WTC11 (cell line): ENCODE measurements around the gene ZFAND5. TPM values are rescaled to one million over a fixed set of nuclear protein-coding genes. Genes with fewer than 3 reads are reported as not detected.
A peak's percentile ranks its signal among the peaks of the same experiment; 100 is the strongest.

Source experiments
- ATAC-seq: fragments of 200-7000 bp; cut with Tn5 transposase; 2 replicates; pipeline ENCODE4 v1.10.0; 2021; ENCODE audit warnings: mild to moderate bottlenecking, moderate library complexity
- CTCF ChIA-PET: fragments of 300-600 bp; sonication (Branson Sonifier 250); formaldehyde crosslinking; loops from one replicate; lab custom pipeline; 2021; ENCODE audit warnings: antibody characterized with exemption; lab: Charles Lee
- POLR2A ChIA-PET: fragments of 350-600 bp; sonication (Branson Sonifier 250); formaldehyde crosslinking; loops from one replicate; lab custom pipeline; 2021; ENCODE audit warnings: antibody characterized with exemption; lab: Charles Lee
- DNase-seq: peaks from one replicate; pipeline ENCODE4 v3.0.0; 2021; ENCODE audit warnings: low spot score
- H3K27ac Mint-ChIP-seq: 2 replicates; pipeline ENCODE4 v1.8.0; 2021; ENCODE audit warnings: mixed read lengths
- H3K27me3 Mint-ChIP-seq: 2 replicates; pipeline ENCODE4 v1.8.0; 2021; ENCODE audit warnings: low read depth, mild to moderate bottlenecking, moderate library complexity, mixed read lengths
- H3K36me3 Mint-ChIP-seq: 2 replicates; pipeline ENCODE4 v1.8.0; 2021; ENCODE audit warnings: mixed read lengths
- H3K4me1 Mint-ChIP-seq: 2 replicates; pipeline ENCODE4 v1.8.0; 2022; ENCODE audit warnings: mixed read lengths
- H3K4me3 Mint-ChIP-seq: 2 replicates; pipeline ENCODE4 v1.8.0; 2021; ENCODE audit warnings: mild to moderate bottlenecking, moderate library complexity, mixed read lengths
- H3K9me3 Mint-ChIP-seq: 2 replicates; pipeline ENCODE4 v1.8.0; 2021; ENCODE audit warnings: mixed read lengths
- AR ChIP-seq: fragments of 250-450 bp; sonication (Bioruptor Pico); IDR thresholded peaks from 2 replicates; pipeline ENCODE4 v1.9.0; 2021; ENCODE audit warnings: mild to moderate bottlenecking
- CREB1 ChIP-seq: sonication (generic); formaldehyde crosslinking; IDR thresholded peaks from 2 replicates; pipeline ENCODE4 v1.8.0; 2023; ENCODE audit warnings: mild to moderate bottlenecking, missing genetic modification reagents
- CTCF ChIP-seq: fragments of 200-600 bp; IDR thresholded peaks from 2 replicates; pipeline ENCODE4 v1.8.0; 2022; ENCODE audit warnings: antibody characterized with exemption
- EMX1 ChIP-seq: fragments of 250-450 bp; sonication (Bioruptor Pico); IDR thresholded peaks from 2 replicates; pipeline ENCODE4 v1.8.0; 2021; ENCODE audit warnings: mild to moderate bottlenecking
- GTF2I ChIP-seq: fragments of 250-450 bp; sonication (Bioruptor Pico); conservative IDR thresholded peaks from 2 replicates; pipeline ENCODE4 v1.4.0; 2021; ENCODE audit warnings: mild to moderate bottlenecking
- HMGA2 ChIP-seq: fragments of 250-450 bp; sonication (Bioruptor Pico); IDR thresholded peaks from 2 replicates; pipeline ENCODE4 v1.4.0; 2021; ENCODE audit warnings: mild to moderate bottlenecking, moderate library complexity
- MAX ChIP-seq: sonication (generic); formaldehyde crosslinking; IDR thresholded peaks from 2 replicates; pipeline ENCODE4 v1.8.0; 2022; ENCODE audit warnings: mild to moderate bottlenecking, missing genetic modification reagents
- MXD4 ChIP-seq: fragments of 250-450 bp; sonication (Bioruptor Pico); IDR thresholded peaks from 2 replicates; pipeline ENCODE4 v1.8.0; 2021; ENCODE audit warnings: mild to moderate bottlenecking, moderate library complexity, borderline replicate concordance
- NFATC4 ChIP-seq: fragments of 250-450 bp; sonication (Bioruptor Pico); IDR thresholded peaks from 2 replicates; pipeline ENCODE4 v1.9.0; 2021; ENCODE audit warnings: mild to moderate bottlenecking
- NR2C2 ChIP-seq: sonication (generic); formaldehyde crosslinking; IDR thresholded peaks from 2 replicates; pipeline ENCODE4 v1.8.0; 2022; ENCODE audit warnings: mild to moderate bottlenecking, missing genetic modification reagents
- RELA ChIP-seq: sonication (generic); formaldehyde crosslinking; IDR thresholded peaks from 2 replicates; pipeline ENCODE4 v1.8.1; 2022; ENCODE audit warnings: missing genetic modification reagents, mild to moderate bottlenecking, borderline replicate concordance
- RORB ChIP-seq: fragments of 250-450 bp; sonication (Bioruptor Pico); IDR thresholded peaks from 2 replicates; pipeline ENCODE4 v1.9.0; 2021; ENCODE audit warnings: mild to moderate bottlenecking
- ZNF396 ChIP-seq: fragments of 250-450 bp; sonication (Bioruptor Pico); IDR thresholded peaks from 2 replicates; pipeline ENCODE4 v1.8.0; 2021; ENCODE audit warnings: mild to moderate bottlenecking, moderate library complexity, borderline replicate concordance
- ZNF512 ChIP-seq: sonication (generic); formaldehyde crosslinking; IDR thresholded peaks from 2 replicates; pipeline ENCODE4 v1.8.1; 2022; ENCODE audit warnings: missing genetic modification reagents, borderline replicate concordance
- ZNF532 ChIP-seq: fragments of 250-450 bp; sonication (Bioruptor Pico); IDR thresholded peaks from 2 replicates; pipeline ENCODE4 v1.9.0; 2021; ENCODE audit warnings: mild to moderate bottlenecking, borderline replicate concordance
- total RNA-seq: library from RNA; stranded (reverse); gene quantifications from 3 replicates; pipeline ENCODE4 v1.2.3, GENCODE V29; 2021
- TF ChIP-seq, protein P1 (sequence below): sonication (generic); formaldehyde crosslinking; IDR thresholded peaks from 2 replicates; pipeline ENCODE4 v1.8.0; 2022; ENCODE audit warnings: mild to moderate bottlenecking, missing genetic modification reagents
- TF ChIP-seq, protein P2 (sequence below): sonication (generic); formaldehyde crosslinking; conservative IDR thresholded peaks from 2 replicates; pipeline ENCODE4 v1.8.1; 2022; ENCODE audit warnings: mild to moderate bottlenecking, missing genetic modification reagents
- TF ChIP-seq, protein P3 (sequence below): sonication (generic); formaldehyde crosslinking; IDR thresholded peaks from 2 replicates; pipeline ENCODE4 v1.8.0; 2023; ENCODE audit warnings: missing genetic modification reagents

The ZFAND5 gene
- total RNA-seq, 1 experiment from 2014 or later, result 137 TPM

DNA sequence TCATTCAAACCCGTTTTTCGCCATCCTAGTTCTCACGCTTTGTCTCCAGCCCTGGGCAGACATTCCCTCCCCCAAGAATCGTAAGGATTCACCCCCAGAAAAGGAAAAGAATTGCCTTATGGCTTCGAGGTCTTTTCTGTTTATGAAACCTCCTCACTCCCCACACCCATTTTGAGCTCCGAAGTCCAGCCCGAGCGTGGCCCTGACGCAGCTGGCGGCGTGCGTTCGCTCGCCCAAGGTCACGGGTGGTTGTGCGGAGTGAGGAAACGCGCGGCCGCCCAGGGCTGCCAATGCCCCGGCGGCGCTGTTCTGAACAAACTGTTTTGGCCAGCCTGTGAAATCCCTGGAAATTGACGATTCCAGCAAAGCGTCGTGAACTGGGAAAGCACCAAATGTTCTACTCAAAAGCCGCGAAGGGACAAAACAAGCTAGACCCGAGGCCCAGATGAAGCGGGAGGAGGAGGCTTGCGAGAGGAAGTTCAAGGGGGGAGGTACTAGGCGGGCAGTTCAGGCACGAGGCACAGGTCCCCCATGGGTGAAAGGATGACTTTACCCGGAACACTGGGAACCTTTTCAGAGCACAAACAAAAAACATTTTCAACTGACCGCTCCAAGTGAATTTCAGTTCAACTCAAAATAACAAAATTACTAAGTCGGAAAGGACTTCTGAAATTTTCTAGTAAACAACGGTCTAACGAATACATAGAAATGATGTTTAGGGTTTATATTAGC, 683 bp upstream of the ZFAND5 start:
- H3K27me3 Mint-ChIP-seq, result no peaks in the 10 kb centered on the region
- ChIA-PET CTCF (interaction anchor here (1.1 to 1.8 kb wide), 5 partner anchors 18 to 456 kb away, joined by 3 to 5 read pairs (median 3); no protein-coding TSS in a partner anchor), POLR2A (interaction anchor here (0.6 to 1.8 kb wide), 16 partner anchors 9 to 456 kb away, joined by 3 to 7 read pairs (median 4); partner anchors contain the start of genes ABHD17B and C9orf85)
- peaks cover 36% of the 10 kb centered on the region for H3K4me1 Mint-ChIP-seq
- ATAC-seq, result peak; percentile 53
- H3K36me3 Mint-ChIP-seq, result peaks cover 26% of the 10 kb centered on the region
- H3K27ac Mint-ChIP-seq, result peak overlapping the region; percentile 99
- peak; percentile 47 for DNase-seq
- no peaks in the 10 kb centered on the region for H3K9me3 Mint-ChIP-seq
- peak overlapping the region; percentile 86 for H3K4me3 Mint-ChIP-seq
- TF ChIP-seq ZNF512 (CRISPR knock-in tag) (no peak), ZNF532 (CRISPR knock-in tag) (0 out of 2 replicates have a peak, but pooled peaks have one; percentile 2), EMX1 (0 out of 2 replicates have a peak, but pooled peaks have one; percentile 8), NFATC4 (CRISPR knock-in tag) (peak; percentile 16; the same call in 1 of the 2 replicates), MAX (CRISPR knock-in tag) (peak; percentile 56)
- TF ChIP-seq, all 79 proteins: peak for 4

DNA sequence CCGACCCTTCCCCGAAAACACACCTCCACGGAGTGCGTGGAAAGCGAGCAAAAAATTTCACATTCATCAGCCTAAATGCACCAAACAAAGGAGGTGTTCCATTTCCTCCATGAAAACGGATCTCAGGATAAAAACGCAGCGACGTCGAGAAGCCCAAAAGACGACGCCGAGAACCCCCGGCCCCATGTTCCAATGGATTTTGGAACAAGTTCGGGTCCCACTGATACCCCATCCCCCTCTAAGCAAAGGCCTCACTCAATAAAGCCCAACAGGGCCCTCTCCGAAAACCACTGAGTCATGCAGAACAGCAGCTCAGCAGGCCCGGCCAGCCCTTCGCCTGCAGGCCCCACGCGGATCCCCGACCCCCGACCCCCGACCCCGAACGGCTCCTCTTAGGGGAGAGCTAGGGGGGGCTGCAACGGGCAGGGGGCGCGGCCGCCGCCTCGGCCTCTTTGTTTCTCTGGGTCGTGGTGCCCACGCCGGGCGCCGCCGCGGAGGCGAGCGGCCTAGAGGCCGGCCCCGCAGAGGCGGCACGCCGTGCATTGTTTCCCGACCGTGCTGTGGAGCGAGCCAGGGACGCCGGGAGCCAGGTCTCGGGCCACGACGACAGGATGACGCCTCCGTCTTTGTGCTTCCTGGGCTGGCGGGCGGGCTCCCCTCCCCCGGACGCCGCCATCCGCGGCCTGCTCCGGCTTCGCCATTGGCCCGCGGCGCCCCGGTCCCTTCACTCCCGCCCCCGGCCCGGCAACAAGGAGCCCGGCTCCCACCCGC, 915 bp downstream of the ZFAND5 start:
- Mint-ChIP-seq H3K36me3 (peaks cover 42% of the 10 kb centered on the region), H3K9me3 (no peaks in the 10 kb centered on the region), H3K27me3 (no peaks in the 10 kb centered on the region), H3K4me3 (peak overlapping the region; percentile 95), H3K27ac (peak overlapping the region; percentile 97), H3K4me1 (peaks cover 46% of the 10 kb centered on the region)
- CTCF ChIA-PET, result interaction anchor here (1.6 kb wide), 1 partner anchor 458 kb away, joined by 4 read pairs; no protein-coding TSS in a partner anchor
- DNase-seq (peak; percentile 41), ATAC-seq (0 out of 2 replicates have a peak, but pooled peaks have one; percentile 1)
- POLR2A ChIA-PET, result interaction anchor here (0.7 to 1.8 kb wide), 2 partner anchors 8 to 234 kb away, joined by 4 to 7 read pairs; no protein-coding TSS in a partner anchor
- no peak for TF ChIP-seq AR (CRISPR knock-in tag)
- TF ChIP-seq, protein P1, sequence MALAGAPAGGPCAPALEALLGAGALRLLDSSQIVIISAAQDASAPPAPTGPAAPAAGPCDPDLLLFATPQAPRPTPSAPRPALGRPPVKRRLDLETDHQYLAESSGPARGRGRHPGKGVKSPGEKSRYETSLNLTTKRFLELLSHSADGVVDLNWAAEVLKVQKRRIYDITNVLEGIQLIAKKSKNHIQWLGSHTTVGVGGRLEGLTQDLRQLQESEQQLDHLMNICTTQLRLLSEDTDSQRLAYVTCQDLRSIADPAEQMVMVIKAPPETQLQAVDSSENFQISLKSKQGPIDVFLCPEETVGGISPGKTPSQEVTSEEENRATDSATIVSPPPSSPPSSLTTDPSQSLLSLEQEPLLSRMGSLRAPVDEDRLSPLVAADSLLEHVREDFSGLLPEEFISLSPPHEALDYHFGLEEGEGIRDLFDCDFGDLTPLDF, result no peak
- TF ChIP-seq, protein P2, sequence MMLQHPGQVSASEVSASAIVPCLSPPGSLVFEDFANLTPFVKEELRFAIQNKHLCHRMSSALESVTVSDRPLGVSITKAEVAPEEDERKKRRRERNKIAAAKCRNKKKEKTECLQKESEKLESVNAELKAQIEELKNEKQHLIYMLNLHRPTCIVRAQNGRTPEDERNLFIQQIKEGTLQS (CRISPR knock-in tag), result no peak
- no peak for TF ChIP-seq CREB1 (CRISPR knock-in tag)
- TF ChIP-seq HMGA2 (CRISPR knock-in tag), result no peak
- TF ChIP-seq ZNF396 (CRISPR knock-in tag), result no peak
- TF ChIP-seq, protein P3, sequence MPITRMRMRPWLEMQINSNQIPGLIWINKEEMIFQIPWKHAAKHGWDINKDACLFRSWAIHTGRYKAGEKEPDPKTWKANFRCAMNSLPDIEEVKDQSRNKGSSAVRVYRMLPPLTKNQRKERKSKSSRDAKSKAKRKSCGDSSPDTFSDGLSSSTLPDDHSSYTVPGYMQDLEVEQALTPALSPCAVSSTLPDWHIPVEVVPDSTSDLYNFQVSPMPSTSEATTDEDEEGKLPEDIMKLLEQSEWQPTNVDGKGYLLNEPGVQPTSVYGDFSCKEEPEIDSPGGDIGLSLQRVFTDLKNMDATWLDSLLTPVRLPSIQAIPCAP (CRISPR knock-in tag), result no peak
- TF ChIP-seq MXD4, result no peak
- TF ChIP-seq GTF2I (CRISPR knock-in tag), result no peak
- no peak for TF ChIP-seq RELA (CRISPR knock-in tag)
- TF ChIP-seq CTCF, result no peak
- TF ChIP-seq NR2C2, result no peak
- TF ChIP-seq RORB (CRISPR knock-in tag), result no peak
